HL-60 (cell line): ENCODE data around the gene NME7.

Source experiments
- DNase-seq, 2 experiments: peaks; one replicate each; pipeline ENCODE4 v3.0.0-alpha.2; 2010 to 2020; ENCODE audit warnings: low read depth in 1 of 2, low spot score in 1 of 2
- H3K27ac ChIP-seq: fragments of 250-450 bp; sonication (Bioruptor Pico); replicated peaks from 2 replicates; pipeline ENCODE4 v1.5.1; 2020; ENCODE audit warnings: mild to moderate bottlenecking, moderate library complexity
- H3K27me3 ChIP-seq: fragments of 250-450 bp; sonication (Bioruptor Pico); 2 replicates; pipeline ENCODE4 v1.5.1; 2021; ENCODE audit warnings: mild to moderate bottlenecking, moderate library complexity; ENCODE audit not compliant: insufficient read depth, poor library complexity, severe bottlenecking
- H3K4me3 ChIP-seq: replicated peaks from 2 replicates; pipeline ENCODE4 v1.5.1; 2011; ENCODE audit warnings: mild to moderate bottlenecking, control low read depth, low read length; ENCODE audit not compliant: insufficient read depth
- CTCF ChIP-seq: IDR thresholded peaks from one replicate; pipeline ENCODE4 v1.5.1; 2011; ENCODE audit warnings: low read length, control low read depth, inconsistent platforms; ENCODE audit not compliant: insufficient read depth
- GABPA ChIP-seq: IDR thresholded peaks from 2 replicates; pipeline ENCODE4 v1.6.1; 2012; ENCODE audit warnings: low read depth
- POLR2AphosphoS5 ChIP-seq: IDR thresholded peaks from 2 replicates; pipeline ENCODE4 v1.6.1; 2012; ENCODE audit warnings: low read depth
- REST ChIP-seq: IDR thresholded peaks from 2 replicates; pipeline ENCODE4 v1.6.1; 2012; ENCODE audit warnings: low read depth; ENCODE audit not compliant: insufficient replicate concordance
- SPI1 ChIP-seq: IDR thresholded peaks from 2 replicates; pipeline ENCODE4 v1.6.1; 2012; ENCODE audit warnings: low read depth, mild to moderate bottlenecking, borderline replicate concordance

The NME7 gene

GRCh38 chr1:169129109-169129784 is 238.3 kb downstream of the NME7 start:
- TF ChIP-seq REST (no peak), SPI1 (no peak), GABPA (no peak), CTCF (no peak), POLR2AphosphoS5 (no peak)
- no peak for DNase-seq
- Histone ChIP-seq H3K4me3 (no peak overlapping the region), H3K27me3 (no peaks in the 10 kb centered on the region), H3K27ac (no peak overlapping the region)

GRCh38 chr1:169128562-169128961 is 239.0 kb downstream of the NME7 start:
- Histone ChIP-seq H3K27ac (no peak overlapping the region), H3K27me3 (no peaks in the 10 kb centered on the region), H3K4me3 (no peak overlapping the region)
- no peak for DNase-seq
- TF ChIP-seq GABPA = no peak
- no peak for TF ChIP-seq REST
- TF ChIP-seq SPI1 = no peak
- TF ChIP-seq CTCF = no peak
- TF ChIP-seq POLR2AphosphoS5 = no peak

- H3K27ac ChIP-seq = no peak overlapping the region
- DNase-seq = no peak
- no peaks in the 10 kb centered on the region for H3K27me3 ChIP-seq
- no peak overlapping the region for H3K4me3 ChIP-seq
- no peak for TF ChIP-seq CTCF
- TF ChIP-seq SPI1 = no peak
- no peak for TF ChIP-seq GABPA
- TF ChIP-seq REST = no peak
- no peak for TF ChIP-seq POLR2AphosphoS5
Measured at GRCh38 chr1:169127305-169127704, 240.3 kb downstream of the NME7 start.
